Measurements from ENCODE around the gene SCN2B.

GRCh38 chr11:118200497-118200896 lies 24.1 kb upstream of the SCN2B start:
- TF ChIP-seq CTCF (conservative IDR thresholded peaks at IDR 0.05 in 1 of 2, IDR thresholded peaks at IDR 0.05 in 1 of 2; ENCODE audit: low read depth in 1 of 2, low read length in 2 of 2) (no peak), EZH2 (IDR thresholded peaks at IDR 0.05; ENCODE audit: low read length, missing control alignments) (no peak)

All from fibroblast of lung (primary cell).